Endometrial microvascular endothelial cells (primary cell): ENCODE results near the gene ARL11. TPM values are rescaled to one million over a fixed set of nuclear protein-coding genes. Genes with fewer than 3 reads are reported as not detected.

Experiments
- in situ Hi-C: cut with HindIII; loops from 2 replicates; pipeline ENCODE4 v1.10.0; 2017; ENCODE audit warnings: low sequenced_read_pairs, low pct_unique_long_range_greater_than_20kb; ENCODE audit errors: inconsistent ontology term
- total RNA-seq: library from RNA; depleted of rRNA; stranded (reverse); fragments of >200 nt; gene quantifications from one replicate; pipeline ENCODE4 v1.2.3, GENCODE V29; 2015; ENCODE audit errors: inconsistent ontology term

Gene ARL11
- total RNA-seq, 1 donor from 2014 or later = not detected

- in situ Hi-C loops = no loop called here
Measured at GRCh38 chr13:49678191-49678914, 50.0 kb downstream of the ARL11 start.

GRCh38 chr13:49679246-49679645 is 50.9 kb downstream of the ARL11 start:
- in situ Hi-C loops = no loop called here

GRCh38 chr13:49681842-49682435 is 53.6 kb downstream of the ARL11 start:
- in situ Hi-C loops = no loop called here

Other genes with a start within 250 kb of the ARL11 start
- 4.0 TPM for gene CAB39L, start 184.4 kb upstream of the ARL11 start, total RNA-seq
- gene SETDB2, start 184.2 kb upstream of the ARL11 start, total RNA-seq = 12.2 TPM
- 27.7 TPM for gene PHF11, start 132.6 kb upstream of the ARL11 start, total RNA-seq
- 19.1 TPM for gene RCBTB1, start 42.9 kb upstream of the ARL11 start, total RNA-seq
- 57.3 TPM for gene EBPL, start 63.0 kb downstream of the ARL11 start, total RNA-seq
- 49.7 TPM for gene KPNA3, start 164.2 kb downstream of the ARL11 start, total RNA-seq